ENCODE data around the gene CTAGE6. TPM values are rescaled to one million over a fixed set of nuclear protein-coding genes. Genes with fewer than 3 reads are reported as not detected.
"Not testable (repeated sequence)": the region's sequence is repeated elsewhere in the genome, so short reads cannot be mapped to it uniquely, and the experiment has no call there.

CTAGE6 gene
- total RNA-seq, 1 experiment from 2014 or later: not detected

DNA sequence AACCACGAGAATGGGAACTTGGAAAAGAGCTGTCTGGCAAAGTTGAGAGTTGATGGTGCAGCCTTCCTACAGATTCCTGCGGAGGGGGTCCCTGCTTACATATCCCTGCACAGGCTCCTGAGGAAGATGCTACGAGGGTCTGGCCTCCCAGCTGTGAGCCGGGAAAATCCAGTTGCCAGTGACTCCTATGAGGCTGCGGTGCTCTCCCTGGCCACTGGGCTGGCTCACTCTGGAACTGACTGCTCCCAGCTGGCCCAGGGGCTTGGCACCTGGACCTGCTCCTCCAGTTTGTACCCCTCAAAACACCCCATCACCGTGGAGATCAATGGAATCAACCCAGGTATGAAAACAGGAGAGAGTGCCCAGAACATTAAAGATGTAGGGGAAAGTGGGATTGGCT, 37.2 kb downstream of the CTAGE6 start:
- not testable (repeated sequence) for DNase-seq (ENCODE audit: low spot score)

DNA sequence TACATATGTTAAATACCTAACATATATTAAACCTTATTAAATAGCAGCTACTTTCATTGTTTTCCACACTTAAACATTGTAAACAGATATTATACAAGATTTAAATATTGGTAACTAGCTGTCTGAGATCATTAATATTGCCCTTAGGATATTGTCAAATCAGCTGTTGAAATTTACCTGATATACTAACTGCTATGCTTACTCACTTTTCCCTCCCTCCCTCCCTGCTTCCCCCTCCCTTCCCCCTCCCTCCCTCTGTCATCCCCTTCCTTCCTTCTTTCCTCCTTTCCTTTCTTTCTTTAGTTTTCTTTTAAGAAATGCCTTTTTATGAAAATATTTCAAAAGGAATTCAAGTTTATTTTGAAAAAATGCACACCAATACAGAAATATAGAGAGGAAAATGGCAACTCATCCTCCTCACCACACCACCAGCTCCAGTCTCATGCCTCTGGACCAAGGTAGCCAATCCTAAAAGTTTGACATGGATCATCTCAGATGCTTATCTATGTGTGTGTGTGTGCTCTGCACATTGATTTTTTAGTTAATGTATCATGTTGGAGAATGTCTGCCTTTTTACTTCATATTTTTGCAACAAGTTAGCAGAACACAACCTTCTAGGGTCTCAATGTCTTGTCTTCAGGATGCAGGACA, 41.8 kb downstream of the CTAGE6 start:
- DNase-seq (ENCODE audit: low spot score): not testable (repeated sequence)

DNA sequence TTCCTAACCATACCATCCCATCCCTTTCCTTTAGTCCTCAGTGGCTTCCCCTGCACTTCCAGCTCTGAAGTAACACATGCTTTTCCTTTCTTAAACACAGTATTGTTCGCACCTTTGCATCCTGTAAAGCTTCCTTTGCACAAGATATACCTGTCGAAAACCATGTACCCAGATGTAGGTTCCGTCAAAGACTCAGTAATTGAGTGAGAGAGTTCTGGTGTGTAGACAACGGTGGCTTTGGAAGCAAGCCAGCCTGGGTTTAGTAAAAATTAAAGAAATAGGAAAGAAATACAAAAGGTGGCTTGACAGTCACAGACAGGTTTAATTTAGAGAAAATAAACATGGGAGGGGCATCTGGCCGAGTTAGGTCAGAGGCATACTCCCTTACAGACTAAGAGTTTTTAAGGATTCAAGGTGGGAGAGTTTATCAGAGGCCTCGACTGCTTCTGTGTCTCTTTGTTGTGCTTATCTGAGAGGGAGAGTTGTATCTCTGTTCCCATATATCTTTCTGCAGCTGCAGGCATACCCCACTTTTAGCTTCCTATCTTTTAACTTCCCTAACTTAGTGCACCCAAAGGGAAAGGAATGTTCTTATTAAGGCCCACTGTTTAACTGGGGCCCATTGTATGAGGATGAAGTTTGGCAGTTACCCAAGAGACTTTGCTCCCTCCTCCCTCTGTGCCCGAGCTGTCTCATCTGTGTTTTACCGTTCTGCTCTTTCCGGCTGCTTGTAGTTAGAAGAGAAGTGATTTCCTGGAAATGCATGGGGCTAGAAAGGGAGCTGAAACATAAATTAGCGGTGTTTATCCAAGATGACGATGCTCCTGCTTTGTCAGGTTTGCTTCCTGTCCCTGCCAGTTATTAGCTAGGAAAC, 42.7 kb downstream of the CTAGE6 start:
- DNase-seq (ENCODE audit: low spot score): not testable (repeated sequence)

DNA sequence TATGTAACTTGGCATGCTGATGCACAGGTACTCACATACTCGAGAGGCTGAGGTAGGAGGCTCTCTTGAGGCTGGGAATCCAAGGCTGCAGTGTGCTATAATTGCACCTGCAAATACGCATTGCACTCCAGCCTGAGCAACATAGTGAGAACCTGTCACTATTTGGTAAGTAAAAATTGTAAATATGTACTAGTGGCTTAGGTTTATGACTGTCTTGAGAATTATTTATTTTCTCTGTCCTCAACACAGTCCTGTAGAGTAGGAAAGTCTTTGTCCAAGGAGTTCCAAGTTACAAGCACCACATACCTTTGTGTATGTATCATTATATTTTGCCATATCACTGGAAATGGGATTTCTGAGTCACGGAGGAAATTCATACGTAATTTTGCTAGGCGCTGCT, 45.1 kb downstream of the CTAGE6 start:
- DNase-seq (ENCODE audit: low spot score): not testable (repeated sequence)

DNA sequence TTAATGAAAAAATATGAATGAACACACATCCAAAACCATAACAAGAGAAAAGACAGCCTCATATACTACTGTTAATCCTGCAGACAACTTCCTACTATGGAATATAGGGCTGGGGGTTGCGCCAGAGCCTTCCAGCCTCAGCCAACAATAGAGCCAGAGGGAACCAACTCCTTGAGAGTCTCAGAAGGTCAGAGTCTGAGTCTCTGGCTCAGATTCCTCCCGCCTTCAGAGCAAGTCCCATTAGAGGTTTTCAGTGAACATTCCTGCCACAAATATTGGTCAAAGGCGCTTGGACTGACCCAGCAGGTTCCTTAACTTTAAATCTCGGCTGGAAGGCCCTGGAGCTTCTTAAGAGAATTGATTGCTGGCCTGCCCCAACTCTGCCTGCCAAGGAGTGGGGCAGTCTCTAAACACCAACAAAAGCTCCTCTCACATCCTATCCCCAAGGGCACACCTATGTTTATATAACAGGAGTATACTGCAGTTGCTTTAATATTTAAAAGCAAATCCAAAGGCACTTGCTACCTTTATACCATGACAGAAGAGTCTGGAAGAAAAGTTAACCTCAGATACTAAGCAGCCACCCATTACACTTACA, 45.7 kb downstream of the CTAGE6 start:
- DNase-seq (ENCODE audit: low spot score): not testable (repeated sequence)

DNA sequence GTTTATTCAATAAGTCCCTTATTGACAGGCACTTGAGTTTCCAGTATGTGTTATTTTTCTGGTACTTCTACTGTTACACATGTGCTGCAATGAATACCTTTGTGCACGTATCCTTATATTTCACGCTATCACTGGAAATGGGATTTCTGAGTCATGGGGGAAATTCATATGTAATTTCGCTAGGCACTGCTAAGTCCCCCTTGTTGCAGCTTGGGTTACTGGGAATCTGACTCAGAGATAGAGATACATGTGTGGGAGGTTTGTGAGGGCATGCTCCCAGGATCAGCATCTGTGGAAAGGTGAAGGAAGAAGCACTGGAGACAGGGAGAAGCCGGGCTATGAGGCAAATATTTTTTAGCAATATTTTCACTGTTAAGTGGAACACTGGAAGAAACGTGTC, 47.6 kb downstream of the CTAGE6 start:
- not testable (repeated sequence) for DNase-seq (ENCODE audit: low spot score)

Small RNA genes within 50 kb of the gene (small RNA-seq; reads per million reads assigned to genes)
- gene RNU6-267P: not detected

Other genes with a start within 250 kb of the CTAGE6 start
- gene CTAGE15, start 185.9 kb downstream of the CTAGE6 start, total RNA-seq (2014; rRNA removed; shearing (Covaris generic)): 0.51 and 1.4 TPM in 2 replicates
- gene TCAF2, start 136.7 kb downstream of the CTAGE6 start, total RNA-seq (2014; rRNA removed; shearing (Covaris generic)): 0.65 and 0.71 TPM in 2 replicates
- gene TCAF1, start 144.5 kb upstream of the CTAGE6 start, total RNA-seq (2014; rRNA removed; shearing (Covaris generic)): 17.4 and 22.4 TPM in 2 replicates
- not detected in 2 replicates for gene OR2F2, start 177.5 kb upstream of the CTAGE6 start, total RNA-seq (2014; rRNA removed; shearing (Covaris generic))
- not detected in 2 replicates for gene OR2F1, start 197.1 kb upstream of the CTAGE6 start, total RNA-seq (2014; rRNA removed; shearing (Covaris generic))
- gene OR6B1, start 242.6 kb upstream of the CTAGE6 start, total RNA-seq (2014; rRNA removed; shearing (Covaris generic)): not detected in 2 replicates

All from HT-29 (cell line).